ENCODE data around the gene TMEM183A. TPM values are rescaled to one million over a fixed set of nuclear protein-coding genes. Genes with fewer than 3 reads are reported as not detected.

The TMEM183A gene
- total and polyA plus RNA-seq, 9 of the 15 experiments (the other 6 are each of a cell fraction or from before 2014, with no cell fraction given): 23.4 to 190 (median 124) TPM

DNA sequence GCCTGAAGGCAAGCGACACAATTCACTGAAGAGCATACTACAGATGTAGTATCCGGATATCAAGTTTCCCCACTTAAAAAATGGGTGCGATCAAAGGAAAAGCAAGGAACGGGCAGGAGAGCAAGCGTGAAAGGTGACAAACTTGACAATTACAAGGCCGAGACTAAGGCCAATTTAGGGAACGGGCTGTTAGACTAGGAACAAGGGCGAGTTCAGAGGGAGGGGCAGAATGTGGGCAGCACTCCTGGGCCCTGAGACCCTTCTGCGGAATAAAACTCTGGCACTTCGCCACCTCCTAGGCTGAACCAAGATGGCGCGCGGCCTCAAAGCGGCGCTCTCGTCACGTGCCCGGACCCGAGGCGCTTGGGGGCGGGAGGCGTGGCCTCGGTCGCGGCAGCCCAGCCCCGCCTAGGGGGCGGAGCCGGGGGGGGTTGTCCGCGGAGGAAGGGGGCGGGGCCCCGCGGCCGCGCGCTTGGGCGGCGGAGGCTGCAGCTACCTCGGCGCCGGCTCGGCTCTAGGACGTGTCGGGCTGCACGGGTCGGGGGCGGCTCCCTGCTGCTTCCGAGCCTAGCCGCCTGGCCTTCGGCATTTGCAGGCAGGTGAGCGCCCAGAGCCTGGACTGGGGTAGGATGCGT lies 19.0 kb downstream of the TMEM183A start, which contains the start of gene PPFIA4 (continued):
- TF ChIP-seq ZNF274 (IDR thresholded peaks at IDR 0.05; ENCODE audit: borderline replicate concordance, low read depth, low read length) (no peak), SLC30A9 (CRISPR knock-in tag; IDR thresholded peaks at IDR 0.05) (no peak), FOSL1 (tag; conservative IDR thresholded peaks at IDR 0.05) (peak; percentile 41), NFIC (IDR thresholded peaks at IDR 0.05) (peak; percentile 95), HMGN3 (IDR thresholded peaks at IDR 0.05; ENCODE audit: borderline replicate concordance, extremely low read depth, insufficient read length, low read depth, low read length) (peak; percentile 87), RAD51 (IDR thresholded peaks at IDR 0.05; ENCODE audit: borderline replicate concordance, low read depth) (peak; percentile 93)
- TF ChIP-seq, protein P1, sequence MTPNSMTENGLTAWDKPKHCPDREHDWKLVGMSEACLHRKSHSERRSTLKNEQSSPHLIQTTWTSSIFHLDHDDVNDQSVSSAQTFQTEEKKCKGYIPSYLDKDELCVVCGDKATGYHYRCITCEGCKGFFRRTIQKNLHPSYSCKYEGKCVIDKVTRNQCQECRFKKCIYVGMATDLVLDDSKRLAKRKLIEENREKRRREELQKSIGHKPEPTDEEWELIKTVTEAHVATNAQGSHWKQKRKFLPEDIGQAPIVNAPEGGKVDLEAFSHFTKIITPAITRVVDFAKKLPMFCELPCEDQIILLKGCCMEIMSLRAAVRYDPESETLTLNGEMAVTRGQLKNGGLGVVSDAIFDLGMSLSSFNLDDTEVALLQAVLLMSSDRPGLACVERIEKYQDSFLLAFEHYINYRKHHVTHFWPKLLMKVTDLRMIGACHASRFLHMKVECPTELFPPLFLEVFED (CRISPR knock-in tag; conservative IDR thresholded peaks at IDR 0.05): peak; percentile 96
- TF ChIP-seq, protein P2, sequence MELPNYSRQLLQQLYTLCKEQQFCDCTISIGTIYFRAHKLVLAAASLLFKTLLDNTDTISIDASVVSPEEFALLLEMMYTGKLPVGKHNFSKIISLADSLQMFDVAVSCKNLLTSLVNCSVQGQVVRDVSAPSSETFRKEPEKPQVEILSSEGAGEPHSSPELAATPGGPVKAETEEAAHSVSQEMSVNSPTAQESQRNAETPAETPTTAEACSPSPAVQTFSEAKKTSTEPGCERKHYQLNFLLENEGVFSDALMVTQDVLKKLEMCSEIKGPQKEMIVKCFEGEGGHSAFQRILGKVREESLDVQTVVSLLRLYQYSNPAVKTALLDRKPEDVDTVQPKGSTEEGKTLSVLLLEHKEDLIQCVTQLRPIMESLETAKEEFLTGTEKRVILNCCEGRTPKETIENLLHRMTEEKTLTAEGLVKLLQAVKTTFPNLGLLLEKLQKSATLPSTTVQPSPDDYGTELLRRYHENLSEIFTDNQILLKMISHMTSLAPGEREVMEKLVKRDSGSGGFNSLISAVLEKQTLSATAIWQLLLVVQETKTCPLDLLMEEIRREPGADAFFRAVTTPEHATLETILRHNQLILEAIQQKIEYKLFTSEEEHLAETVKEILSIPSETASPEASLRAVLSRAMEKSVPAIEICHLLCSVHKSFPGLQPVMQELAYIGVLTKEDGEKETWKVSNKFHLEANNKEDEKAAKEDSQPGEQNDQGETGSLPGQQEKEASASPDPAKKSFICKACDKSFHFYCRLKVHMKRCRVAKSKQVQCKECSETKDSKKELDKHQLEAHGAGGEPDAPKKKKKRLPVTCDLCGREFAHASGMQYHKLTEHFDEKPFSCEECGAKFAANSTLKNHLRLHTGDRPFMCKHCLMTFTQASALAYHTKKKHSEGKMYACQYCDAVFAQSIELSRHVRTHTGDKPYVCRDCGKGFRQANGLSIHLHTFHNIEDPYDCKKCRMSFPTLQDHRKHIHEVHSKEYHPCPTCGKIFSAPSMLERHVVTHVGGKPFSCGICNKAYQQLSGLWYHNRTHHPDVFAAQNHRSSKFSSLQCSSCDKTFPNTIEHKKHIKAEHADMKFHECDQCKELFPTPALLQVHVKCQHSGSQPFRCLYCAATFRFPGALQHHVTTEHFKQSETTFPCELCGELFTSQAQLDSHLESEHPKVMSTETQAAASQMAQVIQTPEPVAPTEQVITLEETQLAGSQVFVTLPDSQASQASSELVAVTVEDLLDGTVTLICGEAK (IDR thresholded peaks at IDR 0.05): no peak
- TF ChIP-seq, protein P2 (CRISPR knock-in tag; IDR thresholded peaks at IDR 0.05): peak; percentile 61
